Measurements from ENCODE around the gene FLT3LG.
A peak's percentile ranks its signal among the peaks of the same experiment; 100 is the strongest.

Gene FLT3LG

DNA sequence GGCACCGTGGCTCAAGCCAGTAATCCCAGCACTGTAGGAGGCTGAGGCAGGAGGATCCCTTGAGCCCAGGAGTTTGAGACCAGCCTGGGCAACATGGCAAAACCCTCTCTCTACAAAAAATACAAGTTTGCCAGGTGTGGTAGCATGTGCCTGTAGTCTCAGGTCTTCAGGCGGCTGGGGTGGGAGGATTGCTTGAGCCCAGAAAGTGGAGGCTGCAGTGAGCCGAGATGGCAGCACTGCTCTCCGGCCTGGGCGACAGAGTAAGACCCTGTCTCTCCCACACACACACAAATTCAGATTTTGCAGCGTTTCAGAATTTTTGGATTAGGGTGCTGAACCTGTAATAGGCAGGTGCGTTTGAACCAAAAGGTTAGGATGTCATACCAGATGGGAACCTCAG is 24.5 kb downstream of the FLT3LG start:
- ATAC-seq (no peak), DNase-seq (ENCODE audit: low spot score in 2 of 2) (no peak)
- Mint-ChIP-seq H3K4me1 (peaks cover 54% of the 10 kb centered on the region), H3K9me3 (no peaks in the 10 kb centered on the region), H3K4me3 (peak overlapping the region; percentile 98), H3K27ac (peak overlapping the region; percentile 99), H3K36me3 (peaks cover 70% of the 10 kb centered on the region)

DNA sequence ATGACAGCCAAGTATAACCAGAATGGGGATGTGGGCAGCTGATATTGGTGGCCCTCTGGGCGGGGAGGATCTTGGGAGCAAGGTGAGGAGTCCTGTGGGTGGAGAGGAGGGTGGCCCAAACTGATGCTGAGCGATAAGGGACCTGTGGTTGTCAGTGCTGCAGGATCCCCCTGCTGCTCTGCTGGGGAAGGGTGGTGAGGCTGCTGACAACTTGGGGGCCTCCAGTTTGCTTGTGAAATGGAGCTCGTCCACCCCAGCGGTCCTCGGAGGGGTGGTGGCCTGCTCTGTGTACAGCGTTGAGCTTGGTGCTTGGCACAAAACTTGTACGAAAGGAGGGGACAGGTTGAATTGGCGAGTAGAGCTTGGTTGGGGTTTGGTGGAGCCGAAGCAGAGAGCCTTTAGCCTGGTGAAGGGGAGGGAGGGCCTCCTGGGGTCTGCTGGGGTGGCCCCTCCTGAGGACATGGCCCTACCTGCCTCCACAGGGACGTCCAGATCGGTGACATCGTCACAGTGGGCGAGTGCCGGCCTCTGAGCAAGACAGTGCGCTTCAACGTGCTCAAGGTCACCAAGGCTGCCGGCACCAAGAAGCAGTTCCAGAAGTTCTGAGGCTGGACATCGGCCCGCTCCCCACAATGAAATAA is 25.1 kb downstream of the FLT3LG start:
- Mint-ChIP-seq H3K9me3 (no peaks in the 10 kb centered on the region), H3K27ac (peak overlapping the region; percentile 99), H3K4me1 (peaks cover 53% of the 10 kb centered on the region), H3K36me3 (peaks cover 63% of the 10 kb centered on the region), H3K4me3 (peak overlapping the region; percentile 98)
- peak in 1 of 2 donors; percentile 61 for DNase-seq (ENCODE audit: low spot score in 2 of 2)
- no peak for ATAC-seq

DNA sequence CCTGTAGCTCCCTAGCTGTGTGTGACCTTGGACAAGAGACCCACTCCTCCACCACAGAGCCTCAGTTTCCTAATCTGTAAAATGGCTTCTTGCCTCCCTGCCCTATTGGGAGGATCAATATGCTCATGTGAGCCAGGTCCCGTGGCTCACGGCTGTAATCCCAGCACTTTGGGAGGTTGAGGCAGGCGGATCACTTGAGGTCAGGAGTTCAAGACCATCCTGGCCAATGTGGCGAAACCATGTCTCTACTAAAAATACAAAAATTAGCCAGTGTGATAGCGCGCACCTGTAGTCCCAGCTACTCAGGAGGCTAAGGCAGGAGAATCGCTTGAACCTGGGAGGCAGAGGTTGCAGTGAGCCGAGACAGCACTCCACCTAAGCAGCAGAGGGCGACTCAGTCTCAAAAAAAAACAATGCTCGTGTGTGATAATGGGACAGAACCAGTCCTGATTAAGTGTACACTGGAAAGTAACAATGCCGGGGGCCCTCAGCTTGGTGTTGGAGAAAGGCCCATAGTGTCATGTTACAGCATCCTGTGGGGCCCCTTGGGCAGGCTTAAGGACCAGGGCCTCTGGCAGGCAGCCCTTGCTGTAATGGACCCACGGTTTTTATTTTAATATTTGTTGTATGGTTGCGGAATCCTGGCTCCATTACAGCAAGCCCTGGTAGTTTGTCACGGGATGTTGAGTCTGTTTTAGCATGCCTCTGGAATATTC is 29.0 kb downstream of the FLT3LG start:
- Mint-ChIP-seq H3K4me1 (peaks cover 44% of the 10 kb centered on the region), H3K9me3 (no peaks in the 10 kb centered on the region), H3K36me3 (peaks cover 31% of the 10 kb centered on the region), H3K27ac (peak overlapping the region; percentile 99), H3K4me3 (no peak overlapping the region)
- peak; percentile 38 for ATAC-seq
- no peak for DNase-seq (ENCODE audit: low spot score in 2 of 2)

- H3K4me3 Mint-ChIP-seq: no peak overlapping the region
- peaks cover 41% of the 10 kb centered on the region for H3K4me1 Mint-ChIP-seq
- ATAC-seq: no peak
- no peak overlapping the region for H3K27ac Mint-ChIP-seq
- peaks cover 26% of the 10 kb centered on the region for H3K36me3 Mint-ChIP-seq
- DNase-seq (ENCODE audit: low spot score in 2 of 2): no peak
- no peaks in the 10 kb centered on the region for H3K9me3 Mint-ChIP-seq
Observed at GRCh38 chr19:49503582-49503962, 29.6 kb downstream of the FLT3LG start.

GRCh38 chr19:49506575-49507105 is 32.6 kb downstream of the FLT3LG start:
- no peaks in the 10 kb centered on the region for H3K9me3 Mint-ChIP-seq
- H3K27ac Mint-ChIP-seq: no peak overlapping the region
- H3K36me3 Mint-ChIP-seq: peaks cover 6% of the 10 kb centered on the region
- DNase-seq (ENCODE audit: low spot score in 2 of 2) (peak; percentile 73 to 86), ATAC-seq (peak; percentile 84)
- no peak overlapping the region for H3K4me3 Mint-ChIP-seq
- H3K4me1 Mint-ChIP-seq: peaks cover 20% of the 10 kb centered on the region

- H3K27ac Mint-ChIP-seq: no peak overlapping the region
- ATAC-seq: no peak
- H3K4me3 Mint-ChIP-seq: no peak overlapping the region
Observed at GRCh38 chr19:49507803-49508494, 33.9 kb downstream of the FLT3LG start.

GRCh38 chr19:49512970-49513745 is 39.1 kb downstream of the FLT3LG start:
- peaks cover 10% of the 10 kb centered on the region for H3K36me3 Mint-ChIP-seq
- H3K9me3 Mint-ChIP-seq: no peaks in the 10 kb centered on the region
- peak overlapping the region; percentile 78 for H3K4me3 Mint-ChIP-seq
- DNase-seq (ENCODE audit: low spot score in 2 of 2) (peak in 1 of 2 donors; percentile 60), ATAC-seq (peak; percentile 78)
- peaks cover 36% of the 10 kb centered on the region for H3K4me1 Mint-ChIP-seq
- H3K27ac Mint-ChIP-seq: peak overlapping the region; percentile 89

More at GRCh38 chr19:49507803-49508494, 33.9 kb downstream of the FLT3LG start:
- Mint-ChIP-seq H3K36me3 (peaks cover 10% of the 10 kb centered on the region), H3K4me1 (peaks cover 23% of the 10 kb centered on the region), H3K9me3 (no peaks in the 10 kb centered on the region)
- no peak for DNase-seq (ENCODE audit: low spot score in 2 of 2)

DNA sequence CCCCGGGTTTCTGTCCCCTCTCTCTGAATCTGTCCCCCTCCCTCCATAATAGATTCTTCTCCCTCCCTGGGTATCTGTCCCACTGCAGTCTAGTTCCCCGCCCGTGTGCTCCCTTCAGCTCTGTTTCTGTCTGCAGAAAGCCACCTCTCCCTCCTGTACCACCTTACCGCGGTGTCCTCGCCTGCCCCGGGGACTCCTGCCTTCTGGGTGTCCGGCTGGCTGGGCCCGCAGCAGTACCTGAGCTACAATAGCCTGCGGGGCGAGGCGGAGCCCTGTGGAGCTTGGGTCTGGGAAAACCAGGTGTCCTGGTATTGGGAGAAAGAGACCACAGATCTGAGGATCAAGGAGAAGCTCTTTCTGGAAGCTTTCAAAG is 39.7 kb downstream of the FLT3LG start:
- DNase-seq (ENCODE audit: low spot score in 2 of 2) (no peak), ATAC-seq (no peak)
- H3K9me3 Mint-ChIP-seq: no peaks in the 10 kb centered on the region
- peaks cover 36% of the 10 kb centered on the region for H3K4me1 Mint-ChIP-seq
- peaks cover 10% of the 10 kb centered on the region for H3K36me3 Mint-ChIP-seq
- H3K4me3 Mint-ChIP-seq: peak overlapping the region; percentile 78
- peak overlapping the region; percentile 89 for H3K27ac Mint-ChIP-seq

- Mint-ChIP-seq H3K9me3 (no peaks in the 10 kb centered on the region), H3K4me3 (peak overlapping the region; percentile 78), H3K36me3 (peaks cover 10% of the 10 kb centered on the region), H3K4me1 (peaks cover 36% of the 10 kb centered on the region), H3K27ac (peak overlapping the region; percentile 89)
- DNase-seq (ENCODE audit: low spot score in 2 of 2) (no peak), ATAC-seq (no peak)
Observed at GRCh38 chr19:49514151-49514550, 40.1 kb downstream of the FLT3LG start.

GRCh38 chr19:49515767-49516166 is 41.8 kb downstream of the FLT3LG start:
- Mint-ChIP-seq H3K27ac (peak overlapping the region; percentile 4), H3K4me1 (peaks cover 36% of the 10 kb centered on the region), H3K36me3 (peaks cover 10% of the 10 kb centered on the region), H3K4me3 (no peak overlapping the region), H3K9me3 (no peaks in the 10 kb centered on the region)
- no peak for DNase-seq (ENCODE audit: low spot score in 2 of 2)
- no peak for ATAC-seq

GRCh38 chr19:49518033-49518432 is 44.0 kb downstream of the FLT3LG start:
- H3K36me3 Mint-ChIP-seq: no peaks in the 10 kb centered on the region
- ATAC-seq (no peak), DNase-seq (ENCODE audit: low spot score in 2 of 2) (no peak)
- H3K27ac Mint-ChIP-seq: no peak overlapping the region
- H3K4me1 Mint-ChIP-seq: peaks cover 21% of the 10 kb centered on the region
- H3K4me3 Mint-ChIP-seq: no peak overlapping the region
- H3K9me3 Mint-ChIP-seq: no peaks in the 10 kb centered on the region

- ATAC-seq (no peak), DNase-seq (ENCODE audit: low spot score in 2 of 2) (no peak)
- no peaks in the 10 kb centered on the region for H3K36me3 Mint-ChIP-seq
- H3K4me1 Mint-ChIP-seq: peaks cover 3% of the 10 kb centered on the region
- H3K9me3 Mint-ChIP-seq: no peaks in the 10 kb centered on the region
- H3K27ac Mint-ChIP-seq: no peak overlapping the region
- no peak overlapping the region for H3K4me3 Mint-ChIP-seq
Observed at GRCh38 chr19:49520705-49521319, 46.8 kb downstream of the FLT3LG start.

GRCh38 chr19:49524812-49525455 is 50.9 kb downstream of the FLT3LG start:
- no peaks in the 10 kb centered on the region for H3K9me3 Mint-ChIP-seq
- H3K27ac Mint-ChIP-seq: peak overlapping the region; percentile 11
- DNase-seq (ENCODE audit: low spot score in 2 of 2) (no peak), ATAC-seq (no peak)
- H3K4me1 Mint-ChIP-seq: peaks cover 16% of the 10 kb centered on the region
- H3K4me3 Mint-ChIP-seq: no peak overlapping the region
- peaks cover 6% of the 10 kb centered on the region for H3K36me3 Mint-ChIP-seq

GRCh38 chr19:49528211-49528771 is 54.3 kb downstream of the FLT3LG start:
- peak overlapping the region; percentile 87 for H3K27ac Mint-ChIP-seq
- peaks cover 22% of the 10 kb centered on the region for H3K4me1 Mint-ChIP-seq

More at GRCh38 chr19:49528211-49528771, 54.3 kb downstream of the FLT3LG start:
- ATAC-seq: no peak
- DNase-seq (ENCODE audit: low spot score in 2 of 2): no peak
- no peaks in the 10 kb centered on the region for H3K9me3 Mint-ChIP-seq
- H3K4me3 Mint-ChIP-seq: peak overlapping the region; percentile 77
- peaks cover 6% of the 10 kb centered on the region for H3K36me3 Mint-ChIP-seq
